Neural progenitor cell (in vitro differentiated cells): Measurements from ENCODE around the gene DOCK6. TPM values are rescaled to one million over a fixed set of nuclear protein-coding genes. Genes with fewer than 3 reads are reported as not detected.

Experiments used
- DNase-seq: peaks from one replicate; pipeline ENCODE4 v3.0.0-alpha.2; 2016; ENCODE audit warnings: low spot score
- H2AFZ ChIP-seq: fragments of 200-600 bp; sonication (generic); replicated peaks from 2 replicates; pipeline ENCODE4 v1.6.1; 2016; ENCODE audit warnings: antibody characterized with exemption
- H3F3A ChIP-seq: fragments of 200-600 bp; sonication (generic); 2 replicates; pipeline ENCODE4 v1.6.1; 2016; ENCODE audit warnings: antibody characterized with exemption, low read depth
- H3K27ac ChIP-seq: fragments of 200-600 bp; sonication (generic); 2 replicates; pipeline ENCODE4 v1.5.1; 2016; ENCODE audit warnings: mild to moderate bottlenecking
- H3K27me3 ChIP-seq: fragments of 200-600 bp; sonication (generic); 2 replicates; pipeline ENCODE4 v1.6.1; 2016; ENCODE audit warnings: mild to moderate bottlenecking, moderate library complexity
- H3K36me3 ChIP-seq: fragments of 200-600 bp; sonication (generic); 2 replicates; pipeline ENCODE4 v1.5.1; 2016
- H3K4me1 ChIP-seq: fragments of 200-600 bp; sonication (generic); 2 replicates; pipeline ENCODE4 v1.6.1; 2016; ENCODE audit warnings: mixed run types
- H3K4me2 ChIP-seq: fragments of 200-600 bp; sonication (generic); 2 replicates; pipeline ENCODE4 v1.6.1; 2016
- H3K4me3 ChIP-seq: fragments of 200-600 bp; sonication (generic); 2 replicates; pipeline ENCODE4 v1.5.1; 2016
- H3K79me2 ChIP-seq: fragments of 200-600 bp; sonication (generic); 2 replicates; pipeline ENCODE4 v1.6.1; 2016; ENCODE audit warnings: low read depth
- H3K9ac ChIP-seq: fragments of 200-600 bp; sonication (generic); 2 replicates; pipeline ENCODE4 v1.6.1; 2016
- H3K9me3 ChIP-seq: fragments of 200-600 bp; sonication (generic); 2 replicates; pipeline ENCODE4 v1.5.1; 2016; ENCODE audit warnings: low read depth
- H4K20me1 ChIP-seq: fragments of 200-600 bp; sonication (generic); 2 replicates; pipeline ENCODE4 v1.6.1; 2016; ENCODE audit warnings: low read depth
- H3K27ac Mint-ChIP-seq: 3 replicates; pipeline ENCODE4 v1.8.0; 2021; ENCODE audit warnings: mixed read lengths
- H3K27me3 Mint-ChIP-seq: 2 replicates; pipeline ENCODE4 v1.8.0; 2022; ENCODE audit warnings: low read depth, mild to moderate bottlenecking, inconsistent platforms, moderate library complexity, mixed read lengths; ENCODE audit not compliant: insufficient read depth
- H3K36me3 Mint-ChIP-seq: 3 replicates; pipeline ENCODE4 v1.8.0; 2021; ENCODE audit warnings: mixed read lengths
- H3K4me1 Mint-ChIP-seq: 3 replicates; pipeline ENCODE4 v1.8.0; 2021; ENCODE audit warnings: mixed read lengths
- H3K4me3 Mint-ChIP-seq: 3 replicates; pipeline ENCODE4 v1.8.0; 2021; ENCODE audit warnings: mild to moderate bottlenecking, moderate library complexity, mixed read lengths
- H3K9me3 Mint-ChIP-seq: 3 replicates; pipeline ENCODE4 v1.8.0; 2020; ENCODE audit warnings: mixed read lengths
- EZH2 ChIP-seq: fragments of 200-600 bp; sonication (generic); IDR thresholded peaks from 2 replicates; pipeline ENCODE4 v1.6.1; 2017; ENCODE audit warnings: antibody characterized with exemption, mild to moderate bottlenecking, moderate library complexity
- EZH2phosphoT487 ChIP-seq: fragments of 200-600 bp; sonication (generic); IDR thresholded peaks from 2 replicates; pipeline ENCODE4 v1.6.1; 2017; ENCODE audit warnings: antibody characterized with exemption
- total RNA-seq: library from RNA; depleted of rRNA; stranded (reverse); fragments of >200 nt; gene quantifications from 2 replicates; pipeline ENCODE4 v1.2.3, GENCODE V29; 2015; ENCODE audit warnings: low replicate concordance
- TF ChIP-seq, protein P1 (sequence below): fragments of 200-600 bp; sonication (generic); IDR thresholded peaks from 2 replicates; pipeline ENCODE4 v1.5.1; 2017; ENCODE audit warnings: antibody characterized with exemption, mild to moderate bottlenecking

The DOCK6 gene
- total RNA-seq, 1 donor from 2014 or later, result 10.0 TPM

DNA sequence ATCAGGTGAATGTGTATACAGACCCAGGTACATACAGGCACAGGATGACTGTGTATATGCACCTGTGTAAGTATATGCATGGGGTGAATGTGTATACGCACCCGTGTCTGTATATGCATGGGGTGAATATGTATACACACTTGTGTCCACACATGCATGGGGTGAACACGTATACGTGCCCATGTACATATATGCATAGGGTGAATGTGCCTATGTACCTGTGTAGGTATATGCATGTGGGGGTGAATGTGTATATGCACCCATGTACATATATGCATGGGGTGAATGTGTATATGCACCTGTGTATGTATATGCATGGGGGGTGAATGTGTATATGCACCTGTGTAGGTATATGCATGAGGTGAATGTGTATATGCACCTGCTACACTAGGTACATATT lies 29.8 kb downstream of the DOCK6 start:
- Histone ChIP-seq H3K4me3 (no peak overlapping the region), H2AFZ (no peak overlapping the region), H3K4me2 (no peak overlapping the region), H3K9ac (no peak overlapping the region), H3K27me3 (no peaks in the 10 kb centered on the region), H4K20me1 (no peaks in the 10 kb centered on the region), H3K36me3 (no peaks in the 10 kb centered on the region), H3K27ac (no peak overlapping the region), H3K79me2 (no peaks in the 10 kb centered on the region), H3K9me3 (no peaks in the 10 kb centered on the region), H3K4me1 (no peaks in the 10 kb centered on the region), H3F3A (peaks cover 2% of the 10 kb centered on the region)
- H3K36me3 Mint-ChIP-seq, result no peaks in the 10 kb centered on the region
- H3K9me3 Mint-ChIP-seq, result no peaks in the 10 kb centered on the region
- H3K27me3 Mint-ChIP-seq, result peaks cover 2% of the 10 kb centered on the region
- DNase-seq, result no peak
- peaks cover 8% of the 10 kb centered on the region for H3K4me1 Mint-ChIP-seq
- TF ChIP-seq, protein P1, sequence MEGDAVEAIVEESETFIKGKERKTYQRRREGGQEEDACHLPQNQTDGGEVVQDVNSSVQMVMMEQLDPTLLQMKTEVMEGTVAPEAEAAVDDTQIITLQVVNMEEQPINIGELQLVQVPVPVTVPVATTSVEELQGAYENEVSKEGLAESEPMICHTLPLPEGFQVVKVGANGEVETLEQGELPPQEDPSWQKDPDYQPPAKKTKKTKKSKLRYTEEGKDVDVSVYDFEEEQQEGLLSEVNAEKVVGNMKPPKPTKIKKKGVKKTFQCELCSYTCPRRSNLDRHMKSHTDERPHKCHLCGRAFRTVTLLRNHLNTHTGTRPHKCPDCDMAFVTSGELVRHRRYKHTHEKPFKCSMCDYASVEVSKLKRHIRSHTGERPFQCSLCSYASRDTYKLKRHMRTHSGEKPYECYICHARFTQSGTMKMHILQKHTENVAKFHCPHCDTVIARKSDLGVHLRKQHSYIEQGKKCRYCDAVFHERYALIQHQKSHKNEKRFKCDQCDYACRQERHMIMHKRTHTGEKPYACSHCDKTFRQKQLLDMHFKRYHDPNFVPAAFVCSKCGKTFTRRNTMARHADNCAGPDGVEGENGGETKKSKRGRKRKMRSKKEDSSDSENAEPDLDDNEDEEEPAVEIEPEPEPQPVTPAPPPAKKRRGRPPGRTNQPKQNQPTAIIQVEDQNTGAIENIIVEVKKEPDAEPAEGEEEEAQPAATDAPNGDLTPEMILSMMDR, result no peak
- TF ChIP-seq EZH2phosphoT487, result no peak
- no peak for TF ChIP-seq EZH2
- no peak overlapping the region for H3K27ac Mint-ChIP-seq
- no peak overlapping the region for H3K4me3 Mint-ChIP-seq

DNA sequence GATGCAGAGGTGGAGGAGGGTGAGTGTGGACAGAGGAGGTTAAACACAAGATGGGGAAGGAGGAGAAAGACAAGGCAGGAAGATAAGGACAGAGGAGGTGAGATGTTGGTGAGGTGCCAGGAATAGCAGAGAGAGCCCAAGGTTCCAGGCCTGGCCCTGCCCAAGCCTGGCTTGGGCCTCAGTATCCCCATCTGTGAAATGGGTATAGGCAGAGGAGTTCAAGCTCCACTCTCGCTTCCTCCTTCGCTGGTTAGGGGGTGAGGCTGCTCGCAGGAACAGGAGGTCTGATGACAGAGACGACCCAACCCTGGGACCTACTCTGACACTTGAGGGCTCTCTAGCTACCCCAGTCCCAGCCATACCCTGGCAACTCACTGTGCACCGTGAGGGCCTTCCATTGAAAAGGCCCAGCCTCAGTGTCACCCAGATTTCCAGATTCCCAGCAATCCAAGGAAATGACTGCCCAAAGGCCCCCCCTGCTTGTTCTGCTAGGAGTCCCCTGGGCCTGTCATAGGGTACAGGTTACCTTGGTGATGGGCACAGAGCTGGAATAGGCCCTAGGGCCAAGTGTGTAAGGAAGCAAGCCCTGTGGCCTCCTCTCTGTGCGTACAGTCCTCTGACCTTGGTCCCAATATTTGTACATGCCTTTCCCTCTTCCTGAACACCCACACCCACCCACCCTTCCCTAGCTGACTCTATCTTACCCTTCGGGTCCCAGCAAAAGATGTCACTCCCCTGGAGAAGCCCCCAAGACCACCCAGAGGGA lies 31.5 kb downstream of the DOCK6 start:
- no peak overlapping the region for H3K4me3 ChIP-seq
- H3K4me3 Mint-ChIP-seq, result no peak overlapping the region
- H3K36me3 Mint-ChIP-seq, result peaks cover 4% of the 10 kb centered on the region
- H3K27ac Mint-ChIP-seq, result peak overlapping the region; percentile 59
- TF ChIP-seq, protein P1, result no peak
- TF ChIP-seq EZH2phosphoT487 (no peak), EZH2 (no peak)
- H3K9ac ChIP-seq, result no peak overlapping the region
- no peaks in the 10 kb centered on the region for H3K9me3 Mint-ChIP-seq
- no peaks in the 10 kb centered on the region for H4K20me1 ChIP-seq
- H3K27me3 ChIP-seq, result no peaks in the 10 kb centered on the region
- H3F3A ChIP-seq, result peaks cover 2% of the 10 kb centered on the region
- H3K27me3 Mint-ChIP-seq, result peaks cover 5% of the 10 kb centered on the region
- no peaks in the 10 kb centered on the region for H3K9me3 ChIP-seq
- no peak overlapping the region for H3K27ac ChIP-seq
- peaks cover 3% of the 10 kb centered on the region for H3K4me1 Mint-ChIP-seq
- no peaks in the 10 kb centered on the region for H3K36me3 ChIP-seq
- no peaks in the 10 kb centered on the region for H3K79me2 ChIP-seq
- no peak for DNase-seq
- H2AFZ ChIP-seq, result no peak overlapping the region
- H3K4me2 ChIP-seq, result no peak overlapping the region
- H3K4me1 ChIP-seq, result no peaks in the 10 kb centered on the region

DNA sequence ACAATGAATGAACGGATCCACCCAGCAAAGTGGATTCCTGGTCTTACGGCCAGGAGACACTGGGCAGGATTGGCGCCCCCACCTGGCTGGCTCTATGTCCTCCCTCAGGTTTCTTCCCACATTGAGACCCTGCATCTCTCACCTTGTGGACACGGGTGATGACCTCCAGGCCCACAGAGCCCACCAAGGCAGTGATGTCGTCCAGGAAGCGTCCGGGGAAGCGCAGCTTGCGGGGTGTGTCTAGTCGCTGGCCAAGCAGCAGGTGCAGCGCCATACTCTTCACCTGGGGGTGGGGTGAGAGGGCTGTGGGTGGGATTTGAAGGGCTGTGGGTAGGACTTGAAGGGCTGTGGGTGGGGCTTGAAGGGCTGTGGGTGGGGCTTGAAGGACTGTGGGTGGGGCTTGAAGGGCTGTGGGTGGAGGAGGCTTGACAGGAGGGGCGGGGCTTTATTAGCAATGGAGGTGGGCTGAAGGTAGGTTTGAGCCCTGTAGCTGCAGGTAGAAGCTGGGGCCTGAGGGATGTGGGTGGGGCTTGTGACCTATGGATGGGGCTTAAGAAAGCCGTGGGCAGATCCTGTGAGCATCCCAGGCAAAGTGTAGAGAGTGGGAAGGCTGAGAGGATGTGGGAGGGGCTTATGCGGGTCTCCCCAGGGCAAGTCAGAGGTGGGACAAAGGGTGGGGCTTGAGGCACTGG lies 35.0 kb downstream of the DOCK6 start:
- H3K79me2 ChIP-seq, result no peaks in the 10 kb centered on the region
- H3K9me3 ChIP-seq, result no peaks in the 10 kb centered on the region
- H3K36me3 ChIP-seq, result no peaks in the 10 kb centered on the region
- no peaks in the 10 kb centered on the region for H3K27me3 ChIP-seq
- H3K9ac ChIP-seq, result no peak overlapping the region
- H3K4me1 ChIP-seq, result no peaks in the 10 kb centered on the region
- Mint-ChIP-seq H3K36me3 (peaks cover 6% of the 10 kb centered on the region), H3K4me3 (no peak overlapping the region), H3K27ac (no peak overlapping the region), H3K9me3 (peaks cover under 1% of the 10 kb centered on the region), H3K27me3 (peaks cover 5% of the 10 kb centered on the region), H3K4me1 (no peaks in the 10 kb centered on the region)
- no peak overlapping the region for H3K27ac ChIP-seq
- no peak overlapping the region for H3K4me3 ChIP-seq
- H3K4me2 ChIP-seq, result no peak overlapping the region
- peak; percentile 28 for DNase-seq
- peaks cover 2% of the 10 kb centered on the region for H3F3A ChIP-seq
- no peak overlapping the region for H2AFZ ChIP-seq
- H4K20me1 ChIP-seq, result no peaks in the 10 kb centered on the region
- no peak for TF ChIP-seq EZH2
- TF ChIP-seq, protein P1, result peak; percentile 38
